ENCODE data around the gene GGA3.

- TF ChIP-seq CTCF (conservative IDR thresholded peaks at IDR 0.05; ENCODE audit: low read depth in 2 of 2) (no peak), EZH2 (IDR thresholded peaks at IDR 0.05; ENCODE audit: low read depth, unreplicated experiment) (no peak), EZH2phosphoT487 (IDR thresholded peaks at IDR 0.05; ENCODE audit: unreplicated experiment) (no peak), POLR2AphosphoS5 (IDR thresholded peaks at IDR 0.05; ENCODE audit: low read depth) (no peak), JUNB (IDR thresholded peaks at IDR 0.05; ENCODE audit: unreplicated experiment) (no peak), REST (IDR thresholded peaks at IDR 0.05; ENCODE audit: unreplicated experiment) (no peak), ETS1 (IDR thresholded peaks at IDR 0.05) (no peak), CREB1 (CRISPR knock-in tag; IDR thresholded peaks at IDR 0.05; ENCODE audit: low read depth) (no peak), ZNF462 (CRISPR knock-in tag; IDR thresholded peaks at IDR 0.05) (no peak), ZNF114 (CRISPR knock-in tag; IDR thresholded peaks at IDR 0.05) (no peak), STAT1 (IDR thresholded peaks at IDR 0.05; ENCODE audit: unreplicated experiment) (no peak), NANOG (IDR thresholded peaks at IDR 0.05; ENCODE audit: borderline replicate concordance) (no peak)
Measured at GRCh38 chr17:75262112-75262606, 753 bp upstream of the GGA3 start.

Data from GM23338 (cell line).